SH-SY5Y (cell line): ENCODE measurements around the gene DLGAP1.

ENCODE experiments used
- GATA2 ChIP-seq: IDR thresholded peaks from 2 replicates; pipeline ENCODE4 v1.6.1; 2011; ENCODE audit warnings: mild to moderate bottlenecking, low read depth, low read length
- GATA3 ChIP-seq: IDR thresholded peaks from 2 replicates; pipeline ENCODE4 v1.6.1; 2011; ENCODE audit warnings: low read depth, mild to moderate bottlenecking, low read length, moderate library complexity

The DLGAP1 gene

GRCh38 chr18:3972291-3972930, 482.7 kb downstream of the DLGAP1 start:
- TF ChIP-seq GATA2 (no peak), GATA3 (no peak)

- TF ChIP-seq GATA2: no peak
- no peak for TF ChIP-seq GATA3
These were observed 484.2 kb downstream of the DLGAP1 start for GRCh38 chr18:3970929-3971328.

GRCh38 chr18:3967359-3968180, 487.5 kb downstream of the DLGAP1 start:
- no peak for TF ChIP-seq GATA2
- TF ChIP-seq GATA3: no peak

GRCh38 chr18:3966642-3967358, 488.3 kb downstream of the DLGAP1 start:
- TF ChIP-seq GATA3: no peak
- no peak for TF ChIP-seq GATA2

GRCh38 chr18:3966246-3966641, 488.9 kb downstream of the DLGAP1 start:
- TF ChIP-seq GATA3 (no peak), GATA2 (no peak)

GRCh38 chr18:3960977-3961376, 494.1 kb downstream of the DLGAP1 start:
- TF ChIP-seq GATA2 (no peak), GATA3 (no peak)

- no peak for TF ChIP-seq GATA2
- no peak for TF ChIP-seq GATA3
These were observed 495.0 kb downstream of the DLGAP1 start for GRCh38 chr18:3960142-3960541.

GRCh38 chr18:3952031-3952430, 503.1 kb downstream of the DLGAP1 start:
- no peak for TF ChIP-seq GATA2
- no peak for TF ChIP-seq GATA3

- no peak for TF ChIP-seq GATA3
- no peak for TF ChIP-seq GATA2
These were observed 504.3 kb downstream of the DLGAP1 start for GRCh38 chr18:3950668-3951404.

- TF ChIP-seq GATA2 (no peak), GATA3 (no peak)
These were observed 506.1 kb downstream of the DLGAP1 start for GRCh38 chr18:3948958-3949357.

- no peak for TF ChIP-seq GATA3
- TF ChIP-seq GATA2: no peak
These were observed 507.7 kb downstream of the DLGAP1 start for GRCh38 chr18:3947383-3947782.

- TF ChIP-seq GATA2 (no peak), GATA3 (no peak)
These were observed 519.8 kb downstream of the DLGAP1 start for GRCh38 chr18:3935305-3935704.

GRCh38 chr18:3932276-3932675, 522.8 kb downstream of the DLGAP1 start:
- TF ChIP-seq GATA3: no peak
- TF ChIP-seq GATA2: no peak

GRCh38 chr18:3931542-3932112, 523.5 kb downstream of the DLGAP1 start:
- TF ChIP-seq GATA3 (no peak), GATA2 (no peak)

- no peak for TF ChIP-seq GATA2
- no peak for TF ChIP-seq GATA3
These were observed 524.1 kb downstream of the DLGAP1 start for GRCh38 chr18:3931013-3931315.
